Measurements from ENCODE around the gene CD44.
A peak's percentile ranks its signal among the peaks of the same experiment; 100 is the strongest.

Gene CD44

GRCh38 chr11:35163702-35164496 is 24.9 kb downstream of the CD44 start:
- H3K4me1 ChIP-seq (ENCODE audit: insufficient read depth, low read length, severe bottlenecking) = no peaks in the 10 kb centered on the region
- H3K4me2 ChIP-seq (ENCODE audit: low read length) = no peak overlapping the region
- H3K9ac ChIP-seq (ENCODE audit: low read length) = no peak overlapping the region
- no peak overlapping the region for H3K27ac ChIP-seq (ENCODE audit: low read depth, low read length, poor library complexity, severe bottlenecking)
- no peaks in the 10 kb centered on the region for H3K27me3 ChIP-seq (ENCODE audit: insufficient read depth, low read length)
- no peak overlapping the region for H3K4me3 ChIP-seq (ENCODE audit: low read depth, low read length, poor library complexity, severe bottlenecking)
- H3K79me2 ChIP-seq (ENCODE audit: insufficient read depth, low read length) = no peaks in the 10 kb centered on the region
- TF ChIP-seq, protein P1, sequence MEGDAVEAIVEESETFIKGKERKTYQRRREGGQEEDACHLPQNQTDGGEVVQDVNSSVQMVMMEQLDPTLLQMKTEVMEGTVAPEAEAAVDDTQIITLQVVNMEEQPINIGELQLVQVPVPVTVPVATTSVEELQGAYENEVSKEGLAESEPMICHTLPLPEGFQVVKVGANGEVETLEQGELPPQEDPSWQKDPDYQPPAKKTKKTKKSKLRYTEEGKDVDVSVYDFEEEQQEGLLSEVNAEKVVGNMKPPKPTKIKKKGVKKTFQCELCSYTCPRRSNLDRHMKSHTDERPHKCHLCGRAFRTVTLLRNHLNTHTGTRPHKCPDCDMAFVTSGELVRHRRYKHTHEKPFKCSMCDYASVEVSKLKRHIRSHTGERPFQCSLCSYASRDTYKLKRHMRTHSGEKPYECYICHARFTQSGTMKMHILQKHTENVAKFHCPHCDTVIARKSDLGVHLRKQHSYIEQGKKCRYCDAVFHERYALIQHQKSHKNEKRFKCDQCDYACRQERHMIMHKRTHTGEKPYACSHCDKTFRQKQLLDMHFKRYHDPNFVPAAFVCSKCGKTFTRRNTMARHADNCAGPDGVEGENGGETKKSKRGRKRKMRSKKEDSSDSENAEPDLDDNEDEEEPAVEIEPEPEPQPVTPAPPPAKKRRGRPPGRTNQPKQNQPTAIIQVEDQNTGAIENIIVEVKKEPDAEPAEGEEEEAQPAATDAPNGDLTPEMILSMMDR (IDR thresholded peaks at IDR 0.05; ENCODE audit: low read length) = peak; percentile 11; the same call in 1 of the 2 replicates
- no peak for TF ChIP-seq EZH2 (IDR thresholded peaks at IDR 0.05; ENCODE audit: borderline replicate concordance, low read length)
- H2AFZ ChIP-seq (ENCODE audit: low read length) = no peak overlapping the region
- H3K9me3 ChIP-seq (ENCODE audit: low read length) = no peaks in the 10 kb centered on the region
- H3K36me3 ChIP-seq (ENCODE audit: insufficient read depth, low read length) = no peaks in the 10 kb centered on the region
- H3K9me2 ChIP-seq (ENCODE audit: low read depth, low read length) = no peaks in the 10 kb centered on the region
- no peaks in the 10 kb centered on the region for H3F3A ChIP-seq (ENCODE audit: insufficient read depth, low read length)
- H4K20me1 ChIP-seq (ENCODE audit: insufficient read depth, low read length) = no peaks in the 10 kb centered on the region

GRCh38 chr11:35165030-35165422 is 26.1 kb downstream of the CD44 start:
- no peaks in the 10 kb centered on the region for H3K79me2 ChIP-seq (ENCODE audit: insufficient read depth, low read length)
- no peaks in the 10 kb centered on the region for H3K4me1 ChIP-seq (ENCODE audit: insufficient read depth, low read length, severe bottlenecking)
- no peaks in the 10 kb centered on the region for H3K27me3 ChIP-seq (ENCODE audit: insufficient read depth, low read length)
- no peak overlapping the region for H3K4me2 ChIP-seq (ENCODE audit: low read length)
- no peaks in the 10 kb centered on the region for H3K9me3 ChIP-seq (ENCODE audit: low read length)
- no peaks in the 10 kb centered on the region for H3F3A ChIP-seq (ENCODE audit: insufficient read depth, low read length)
- no peaks in the 10 kb centered on the region for H3K36me3 ChIP-seq (ENCODE audit: insufficient read depth, low read length)
- H3K9me2 ChIP-seq (ENCODE audit: low read depth, low read length) = no peaks in the 10 kb centered on the region
- H3K9ac ChIP-seq (ENCODE audit: low read length) = no peak overlapping the region
- H2AFZ ChIP-seq (ENCODE audit: low read length) = no peak overlapping the region
- H4K20me1 ChIP-seq (ENCODE audit: insufficient read depth, low read length) = no peaks in the 10 kb centered on the region
- no peak overlapping the region for H3K4me3 ChIP-seq (ENCODE audit: low read depth, low read length, poor library complexity, severe bottlenecking)
- TF ChIP-seq, protein P1 (IDR thresholded peaks at IDR 0.05; ENCODE audit: low read length) = no peak
- H3K27ac ChIP-seq (ENCODE audit: low read depth, low read length, poor library complexity, severe bottlenecking) = no peak overlapping the region

GRCh38 chr11:35165423-35166368 is 26.7 kb downstream of the CD44 start:
- H3K9ac ChIP-seq (ENCODE audit: low read length) = no peak overlapping the region
- no peak overlapping the region for H3K4me3 ChIP-seq (ENCODE audit: low read depth, low read length, poor library complexity, severe bottlenecking)

More at GRCh38 chr11:35165423-35166368, 26.7 kb downstream of the CD44 start:
- H3K4me2 ChIP-seq (ENCODE audit: low read length) = no peak overlapping the region
- H3K4me1 ChIP-seq (ENCODE audit: insufficient read depth, low read length, severe bottlenecking) = no peaks in the 10 kb centered on the region
- no peaks in the 10 kb centered on the region for H4K20me1 ChIP-seq (ENCODE audit: insufficient read depth, low read length)
- no peaks in the 10 kb centered on the region for H3K9me3 ChIP-seq (ENCODE audit: low read length)
- H3K9me2 ChIP-seq (ENCODE audit: low read depth, low read length) = no peaks in the 10 kb centered on the region
- TF ChIP-seq EZH2 (IDR thresholded peaks at IDR 0.05; ENCODE audit: borderline replicate concordance, low read length) = no peak
- TF ChIP-seq, protein P1 (IDR thresholded peaks at IDR 0.05; ENCODE audit: low read length) = no peak
- no peaks in the 10 kb centered on the region for H3K79me2 ChIP-seq (ENCODE audit: insufficient read depth, low read length)
- no peak overlapping the region for H2AFZ ChIP-seq (ENCODE audit: low read length)
- H3K36me3 ChIP-seq (ENCODE audit: insufficient read depth, low read length) = no peaks in the 10 kb centered on the region
- no peaks in the 10 kb centered on the region for H3F3A ChIP-seq (ENCODE audit: insufficient read depth, low read length)
- no peak overlapping the region for H3K27ac ChIP-seq (ENCODE audit: low read depth, low read length, poor library complexity, severe bottlenecking)
- H3K27me3 ChIP-seq (ENCODE audit: insufficient read depth, low read length) = no peaks in the 10 kb centered on the region
